Esophagus muscularis mucosa (tissue), 4 donors: ENCODE data around the gene DMRT3.

Source experiments
- CTCF ChIP-seq, 3 experiments: fragments of 200-600 bp in 2 of 3; fragments of 450-650 bp in 1 of 3; sonication (generic) in 2 of 3; IDR thresholded peaks; one replicate each; pipeline ENCODE4 v1.5.1; 2017 to 2019; ENCODE audit warnings: antibody characterized with exemption in 3 of 3, mild to moderate bottlenecking in 2 of 3, moderate library complexity in 1 of 3
- EP300 ChIP-seq: sonication (generic); formaldehyde crosslinking; IDR thresholded peaks from one replicate; pipeline ENCODE4 v1.6.1; 2017; ENCODE audit warnings: antibody characterized with exemption
- POLR2A ChIP-seq: fragments of 450-650 bp; IDR thresholded peaks from one replicate; pipeline ENCODE4 v1.6.1; 2017; ENCODE audit warnings: antibody characterized with exemption, moderate library complexity, mild to moderate bottlenecking, low read depth

- TF ChIP-seq CTCF (IDR thresholded peaks at IDR 0.05) (no peak), EP300 (no peak), POLR2A (no peak)
Observed at GRCh38 chr9:977838-978830, 1.7 kb downstream of the DMRT3 start.
